AG08395 (cell line): ENCODE results near the gene SRPRA.
"Not testable (repeated sequence)": the region's sequence is repeated elsewhere in the genome, so short reads cannot be mapped to it uniquely, and the experiment has no call there.

ENCODE experiments used
- DNase-seq: peaks from one replicate; pipeline ENCODE4 v3.0.0; 2012; ENCODE audit warnings: mixed read lengths, low spot score

The SRPRA gene

GRCh38 chr11:126284829-126285228 is 16.1 kb upstream of the SRPRA start:
- peak; percentile 80 for DNase-seq

DNA sequence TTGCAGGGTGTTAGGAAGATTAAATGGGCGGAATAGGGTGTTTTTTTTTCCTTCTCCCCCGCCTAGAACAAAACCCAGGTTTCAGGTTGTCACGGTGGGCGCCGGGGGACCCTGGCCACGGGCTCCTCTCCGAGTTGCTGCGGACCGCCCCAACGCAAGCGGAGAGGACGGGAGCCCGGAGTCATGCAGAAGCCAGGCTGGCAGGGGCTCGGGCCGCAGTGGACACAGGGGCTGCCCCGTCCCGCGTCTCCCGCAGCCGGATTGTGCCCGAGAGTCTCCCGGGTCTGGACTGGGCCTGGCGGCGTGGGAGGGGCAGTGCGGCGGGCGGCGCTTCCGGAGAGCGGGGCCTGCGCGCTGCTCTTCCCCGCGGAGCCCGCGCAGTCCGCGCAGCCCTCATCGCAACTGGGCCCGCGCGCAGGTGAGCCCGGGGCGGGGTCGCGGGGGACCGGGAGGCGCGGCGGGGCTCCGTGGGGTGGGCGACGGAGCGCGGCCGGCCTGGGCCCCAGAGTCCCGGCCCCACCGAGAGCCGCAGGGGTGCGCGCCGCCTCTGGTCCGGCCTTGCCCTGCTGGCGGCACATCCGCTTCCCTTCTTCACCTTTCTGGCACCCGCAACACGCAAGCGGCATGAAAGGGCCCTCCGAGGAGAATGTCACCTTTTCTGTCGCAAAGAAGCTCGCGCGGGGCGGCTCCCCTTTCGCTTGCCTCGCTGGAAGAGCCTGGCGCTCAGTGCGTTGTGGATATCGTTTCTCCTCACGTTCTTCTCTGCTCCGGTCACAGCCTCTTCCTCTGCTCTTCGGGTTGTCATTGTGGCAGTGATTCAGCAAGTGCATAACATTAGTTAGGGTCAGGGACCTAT is 14.3 kb upstream of the SRPRA start, which contains the start of gene TIRAP:
Gene TIRAP (plus strand): TSS at position 358 of the 856 bp plus-strand sequence. CDS start 7,802 bp downstream, outside the sequence.
- DNase-seq: peak; percentile 74

DNA sequence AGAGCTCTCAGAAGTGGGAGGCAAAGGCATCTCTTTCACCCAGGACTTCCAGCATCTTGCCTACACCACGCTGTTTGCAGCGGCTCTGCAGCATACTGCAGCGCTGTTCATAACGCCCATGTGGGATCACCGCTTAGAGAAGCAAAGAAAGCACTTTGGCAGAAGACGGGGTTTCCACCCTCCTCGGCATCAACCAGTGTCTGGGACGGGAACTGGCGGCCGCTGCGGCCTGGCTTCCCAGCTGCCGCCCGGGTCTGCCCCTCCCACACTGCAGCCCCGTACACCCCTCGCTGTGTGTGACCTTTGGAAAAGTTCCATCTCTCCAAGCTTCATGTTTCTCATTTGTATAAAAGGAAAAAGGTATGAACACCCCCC is 13.7 kb upstream of the SRPRA start:
- DNase-seq: peak; percentile 48

GRCh38 chr11:126281666-126282175 is 13.0 kb upstream of the SRPRA start:
- DNase-seq: no peak

GRCh38 chr11:126281245-126281644 is 12.6 kb upstream of the SRPRA start:
- no peak for DNase-seq

DNA sequence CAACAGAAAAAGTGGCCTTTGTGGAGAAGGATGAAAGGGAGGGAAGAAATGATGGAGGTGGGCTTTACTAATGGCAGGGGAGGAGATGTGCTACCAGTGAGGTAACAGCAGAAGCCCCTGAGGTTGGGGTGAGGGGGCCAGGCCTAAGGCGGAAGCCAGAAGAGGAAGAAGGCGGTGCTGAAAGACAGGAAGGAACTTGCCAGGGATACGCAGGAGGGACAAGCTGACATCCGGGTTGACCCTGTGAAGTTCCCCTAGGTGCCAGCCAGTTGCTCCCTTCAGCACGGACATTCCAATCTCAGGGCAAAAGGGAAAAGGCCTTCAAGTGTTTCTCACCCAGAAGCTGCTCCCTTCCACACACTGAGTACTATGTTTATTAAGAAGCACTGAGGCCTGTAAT is 11.9 kb upstream of the SRPRA start:
- DNase-seq: no peak

- DNase-seq: no peak
These were observed 10.5 kb upstream of the SRPRA start for GRCh38 chr11:126279191-126279590.

GRCh38 chr11:126277780-126278179 is 9.1 kb upstream of the SRPRA start:
- no peak for DNase-seq

- no peak for DNase-seq
These were observed 8.6 kb upstream of the SRPRA start for GRCh38 chr11:126277322-126277721.

- DNase-seq: peak; percentile 58
These were observed 361 bp downstream of the SRPRA start for GRCh38 chr11:126268361-126268707.

- no peak for DNase-seq
These were observed 1.0 kb downstream of the SRPRA start for GRCh38 chr11:126267650-126268049.

DNA sequence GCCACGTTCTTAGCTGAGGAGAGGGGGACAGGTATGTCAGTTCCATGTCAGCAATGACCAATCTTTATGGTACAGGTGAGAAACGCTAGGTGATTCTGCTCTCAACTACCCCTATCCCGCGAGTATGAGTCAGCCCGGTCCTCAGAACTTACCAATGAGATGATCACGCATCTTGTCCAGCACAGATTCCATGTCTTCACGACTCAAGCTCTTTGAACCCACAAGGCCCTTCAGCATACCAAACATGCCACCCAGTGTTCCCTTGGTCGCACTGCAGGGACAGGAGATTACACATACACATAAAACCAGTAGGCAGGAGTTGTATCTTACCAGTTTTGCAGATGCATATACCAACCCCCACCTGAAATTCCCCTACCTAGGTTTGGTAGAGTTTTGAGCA is 2.9 kb downstream of the SRPRA start:
- DNase-seq: no peak

GRCh38 chr11:126263489-126263888 is 5.2 kb downstream of the SRPRA start:
- no peak for DNase-seq

- no peak for DNase-seq
These were observed 6.5 kb downstream of the SRPRA start for GRCh38 chr11:126262216-126262615.

DNA sequence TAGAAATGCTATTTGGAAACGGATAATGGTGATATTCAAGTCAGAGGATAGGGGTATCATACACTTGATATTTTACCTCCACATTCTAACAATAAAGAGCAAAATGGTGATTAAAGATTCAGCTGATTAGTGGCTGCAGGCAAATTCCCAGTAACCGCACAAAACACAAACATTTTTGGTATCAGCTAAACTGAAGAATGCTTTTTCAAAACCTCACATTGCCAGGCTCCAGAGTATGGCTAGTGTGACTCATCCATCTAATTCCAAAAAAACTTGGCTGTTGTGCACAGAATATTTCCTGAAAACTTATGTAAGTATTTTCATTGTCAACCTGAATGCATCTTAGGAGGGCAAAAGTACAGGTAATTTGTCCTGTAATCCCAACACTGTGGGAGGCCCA is 10.9 kb downstream of the SRPRA start:
- peak; percentile 73 for DNase-seq

- DNase-seq: no peak
These were observed 11.6 kb downstream of the SRPRA start for GRCh38 chr11:126257144-126257543.

DNA sequence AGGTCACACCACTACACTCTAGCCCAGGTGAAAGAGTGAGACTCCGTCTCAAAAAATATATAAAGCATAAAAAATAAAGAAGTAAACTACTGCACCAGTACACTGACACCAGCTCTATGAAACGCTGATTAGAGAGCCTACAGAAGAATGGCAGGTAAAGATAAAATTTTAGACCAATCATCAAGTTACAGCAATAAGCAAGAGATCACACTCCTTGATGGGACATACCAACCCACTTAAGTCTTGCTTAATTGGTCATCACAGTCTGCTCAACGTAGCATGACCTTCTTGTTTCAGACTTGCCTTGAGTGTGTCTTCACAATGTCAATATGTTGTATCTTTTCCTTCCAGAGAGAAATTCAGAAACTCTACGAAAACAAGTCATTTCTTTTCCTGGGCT is 12.5 kb downstream of the SRPRA start:
- no peak for DNase-seq

DNA sequence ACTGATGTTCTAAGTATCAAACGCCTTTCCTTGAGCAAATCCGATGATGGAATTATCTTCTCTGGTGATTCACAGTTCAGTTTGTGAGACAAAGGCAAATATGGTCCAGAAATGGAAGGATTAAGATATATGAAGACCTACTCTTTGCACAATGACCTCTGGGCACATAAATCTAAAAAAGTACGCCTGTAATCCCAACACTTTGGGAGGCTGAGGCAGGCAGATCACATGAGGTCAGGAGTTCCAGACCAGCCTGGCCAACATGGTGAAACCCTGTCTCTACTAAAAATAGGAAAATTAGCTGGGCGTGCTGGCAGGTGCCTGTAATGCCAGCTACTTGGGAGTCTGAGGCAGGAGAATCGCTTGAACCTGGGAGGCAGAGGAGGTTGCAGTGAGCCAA is 13.2 kb downstream of the SRPRA start:
- DNase-seq: not testable (repeated sequence)

DNA sequence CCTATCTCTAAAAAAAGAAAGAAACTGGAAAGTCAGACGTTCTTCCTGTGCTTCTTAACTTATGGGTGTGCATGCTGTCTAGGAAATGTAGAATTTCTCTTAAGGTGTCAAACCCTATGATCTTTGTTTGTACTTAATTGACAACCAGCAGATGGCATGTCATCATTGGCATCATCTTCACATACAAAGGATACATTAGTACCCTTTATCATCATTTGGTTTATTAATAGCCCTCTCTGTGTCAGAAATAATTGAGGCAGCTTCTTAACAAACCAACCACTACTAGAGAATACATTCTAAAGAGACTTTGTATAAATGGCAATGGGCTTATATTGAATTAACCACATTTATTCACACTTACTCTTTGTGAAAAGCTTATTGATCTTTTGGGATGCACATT is 13.9 kb downstream of the SRPRA start:
- no peak for DNase-seq

DNA sequence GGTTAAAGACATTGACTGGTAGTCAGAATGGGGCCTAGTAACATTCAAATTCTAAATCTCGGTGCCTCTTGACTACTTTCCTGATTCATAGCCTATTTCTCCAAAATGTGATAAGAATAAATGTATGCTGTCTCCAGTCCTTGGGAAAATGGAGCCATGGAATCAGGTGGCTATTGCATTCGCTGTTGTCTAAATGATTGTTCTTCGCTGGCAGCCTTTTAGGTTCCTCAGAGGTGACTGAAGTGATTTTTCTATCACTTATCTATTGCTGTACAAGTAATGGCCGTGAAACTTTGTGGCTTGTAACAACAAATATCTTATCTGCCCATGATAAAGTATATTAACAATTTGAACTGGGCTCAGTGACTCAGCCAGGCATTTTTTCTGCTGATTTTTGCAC is 15.4 kb downstream of the SRPRA start:
- no peak for DNase-seq

GRCh38 chr11:126246636-126247035 is 22.1 kb downstream of the SRPRA start:
- DNase-seq: peak; percentile 26

DNA sequence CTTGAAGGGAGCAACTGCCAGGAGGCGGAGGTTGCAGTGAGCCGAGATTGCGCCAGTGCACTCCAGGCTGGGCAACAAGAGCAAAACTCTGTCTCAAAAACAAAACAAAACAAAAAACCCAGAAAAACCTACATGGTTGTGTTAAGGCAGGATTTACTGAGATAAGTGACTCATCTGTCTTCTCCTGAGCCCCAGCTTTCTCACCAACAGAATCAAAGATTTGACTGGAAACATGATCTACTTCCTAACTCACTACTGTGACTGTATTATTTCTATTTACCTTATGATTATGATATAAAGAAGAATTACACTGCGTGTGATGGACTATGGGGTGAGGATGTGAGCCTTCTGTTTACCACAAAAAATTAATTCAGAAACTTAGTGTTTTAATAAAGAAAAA is 35.3 kb downstream of the SRPRA start:
- no peak for DNase-seq

- no peak for DNase-seq
These were observed 36.0 kb downstream of the SRPRA start for GRCh38 chr11:126232683-126233082.
